Esophagus (tissue), 2 donors: Measurements from ENCODE around the gene ZPR1. TPM values are rescaled to one million over a fixed set of nuclear protein-coding genes. Genes with fewer than 3 reads are reported as not detected.

Experiments
- H3K27ac ChIP-seq, 2 donors: one replicate each; pipeline ENCODE4 v1.5.1; 2013; ENCODE audit warnings: low read depth in 2 of 2, mild to moderate bottlenecking in 2 of 2, inconsistent platforms in 1 of 2, low read length in 1 of 2, moderate library complexity in 1 of 2
- H3K27me3 ChIP-seq, 2 donors: one replicate each; pipeline ENCODE4 v1.6.1; 2013; ENCODE audit warnings: low read length in 2 of 2, control low read depth in 1 of 2, mild to moderate bottlenecking in 1 of 2; ENCODE audit not compliant: insufficient read depth in 2 of 2, control insufficient read depth in 1 of 2
- H3K36me3 ChIP-seq, 2 donors: one replicate each; pipeline ENCODE4 v1.6.1; 2013; ENCODE audit warnings: low read length in 1 of 2; ENCODE audit not compliant: control insufficient read depth in 2 of 2, insufficient read depth in 2 of 2
- H3K4me1 ChIP-seq, 2 donors: one replicate each; pipeline ENCODE4 v1.6.1; 2013; ENCODE audit warnings: low read length in 1 of 2; ENCODE audit not compliant: control insufficient read depth in 2 of 2, insufficient read depth in 2 of 2
- H3K4me3 ChIP-seq, 2 donors: one replicate each; pipeline ENCODE4 v1.5.1; 2013; ENCODE audit warnings: low read length in 2 of 2, mild to moderate bottlenecking in 2 of 2, low read depth in 1 of 2, moderate library complexity in 1 of 2
- H3K9me3 ChIP-seq, 2 donors: one replicate each; pipeline ENCODE4 v1.6.1; 2013; ENCODE audit warnings: mild to moderate bottlenecking in 2 of 2, low read depth in 1 of 2, low read length in 1 of 2, moderate library complexity in 1 of 2; ENCODE audit not compliant: control insufficient read depth in 2 of 2, insufficient read depth in 1 of 2
- WGBS, 2 donors: extraction: QIAGEN DNeasy Blood & Tissue Kit; methylation state at CpG; one replicate each; pipeline ENCODE4 v1.1.7; 2013; 5-methylcytosine and 5-hydroxymethylcytosine counted together
- polyA plus RNA-seq, 2 donors: library from polyadenylated mRNA; stranded (reverse); fragments of 200-250 nt; gene quantifications; one replicate each; pipeline ENCODE4 v1.2.3, GENCODE V29; 2013
- donor health status: healthy with polysubstance abuse.
- donor health status: Bipolar disorder and iron deficiency.

The ZPR1 gene
- polyA plus RNA-seq, 2 donors: 9.9 to 24.4 TPM

GRCh38 chr11:116786966-116787365 lies 857 bp downstream of the ZPR1 start:
- Histone ChIP-seq H3K4me3 (peak overlapping the region; percentile 88 to 97), H3K27me3 (no peaks in the 10 kb centered on the region), H3K9me3 (no peaks in the 10 kb centered on the region), H3K27ac (no peak overlapping the region), H3K4me1 (peaks cover 6 to 12% of the 10 kb centered on the region in 2 donors), H3K36me3 (peaks cover 31 to 32% of the 10 kb centered on the region in 2 donors)
- WGBS, 2 donors: 58 to 62% methylated on average over 5 of the region's 5 CpGs

DNA sequence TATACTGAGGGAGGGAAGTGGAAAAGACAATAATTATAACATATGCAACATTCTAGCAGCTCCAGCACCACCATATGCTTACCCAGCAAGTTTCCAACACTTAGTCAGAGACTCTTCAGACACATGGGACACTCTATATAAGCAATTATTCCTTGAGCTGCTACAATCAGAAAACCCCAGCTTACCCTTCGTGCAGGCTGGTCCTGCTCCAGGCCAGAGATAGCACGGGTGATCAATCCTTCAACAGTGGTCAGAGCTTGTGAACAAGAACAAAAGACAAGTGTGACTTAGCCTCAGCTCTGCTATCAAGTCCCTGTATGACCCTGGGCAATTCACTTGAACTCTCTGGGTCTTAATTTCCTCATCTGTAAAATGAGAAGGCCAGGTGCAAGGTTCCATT lies 1.5 kb downstream of the ZPR1 start:
- Histone ChIP-seq H3K36me3 (peaks cover 31 to 33% of the 10 kb centered on the region in 2 donors), H3K9me3 (no peaks in the 10 kb centered on the region), H3K4me3 (no peak overlapping the region), H3K27ac (no peak overlapping the region), H3K4me1 (peaks cover 6 to 7% of the 10 kb centered on the region in 2 donors), H3K27me3 (no peaks in the 10 kb centered on the region)
- WGBS, 2 donors: 84 to 85% methylated on average over 2 of the region's 2 CpGs

GRCh38 chr11:116782728-116783127 lies 5.1 kb downstream of the ZPR1 start:
- Histone ChIP-seq H3K27me3 (no peaks in the 10 kb centered on the region), H3K27ac (no peak overlapping the region), H3K9me3 (no peaks in the 10 kb centered on the region), H3K4me1 (peaks cover 3% of the 10 kb centered on the region in 2 donors), H3K4me3 (no peak overlapping the region), H3K36me3 (peaks cover 38 to 44% of the 10 kb centered on the region in 2 donors)
- 72 to 81% methylated on average over 4 of the region's 4 CpGs for whole genome bisulfite sequencing, 2 donors

- 95 to 97% methylated on average over 4 of the region's 4 CpGs for WGBS, 2 donors
- Histone ChIP-seq H3K36me3 (peaks cover 18 to 32% of the 10 kb centered on the region in 2 donors), H3K27me3 (no peaks in the 10 kb centered on the region), H3K4me1 (no peaks in the 10 kb centered on the region), H3K4me3 (no peak overlapping the region), H3K27ac (no peak overlapping the region), H3K9me3 (no peaks in the 10 kb centered on the region)
These were observed 9.3 kb downstream of the ZPR1 start for GRCh38 chr11:116778556-116778955.

DNA sequence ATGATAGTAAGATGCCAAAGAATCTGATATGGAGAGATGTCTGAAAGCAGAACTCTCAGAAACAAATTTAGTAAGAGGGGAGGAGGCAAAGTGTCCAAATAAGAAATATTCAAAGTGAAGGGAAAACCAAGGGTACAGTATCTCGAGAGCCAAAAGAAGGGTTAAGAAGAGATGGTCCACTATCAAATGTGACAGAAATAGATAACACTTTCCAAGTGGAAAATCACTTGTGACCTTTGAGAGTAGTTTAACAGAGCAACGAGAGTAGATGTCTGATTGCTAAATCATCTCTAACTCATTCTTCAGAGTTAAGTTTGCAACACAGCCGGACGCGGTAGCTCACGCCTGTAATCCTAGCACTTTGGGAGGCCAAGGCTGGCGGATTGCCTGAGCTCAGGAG lies 10.8 kb downstream of the ZPR1 start:
- Histone ChIP-seq H3K27ac (no peak overlapping the region), H3K4me3 (no peak overlapping the region), H3K36me3 (peaks cover 9 to 20% of the 10 kb centered on the region in 2 donors), H3K9me3 (no peaks in the 10 kb centered on the region), H3K27me3 (no peaks in the 10 kb centered on the region), H3K4me1 (no peaks in the 10 kb centered on the region)
- 79 to 89% methylated on average over 7 of the region's 7 CpGs for WGBS, 2 donors

GRCh38 chr11:116776522-116776984 lies 11.3 kb downstream of the ZPR1 start:
- no peaks in the 10 kb centered on the region for H3K9me3 ChIP-seq
- no peaks in the 10 kb centered on the region for H3K27me3 ChIP-seq
- H3K4me1 ChIP-seq: peaks cover 0 to 3% of the 10 kb centered on the region in 2 donors
- no peak overlapping the region for H3K4me3 ChIP-seq
- H3K36me3 ChIP-seq: peaks cover 9 to 19% of the 10 kb centered on the region in 2 donors
- H3K27ac ChIP-seq: no peak overlapping the region

- Histone ChIP-seq H3K4me3 (no peak overlapping the region), H3K27me3 (no peaks in the 10 kb centered on the region), H3K4me1 (peaks cover 0 to 5% of the 10 kb centered on the region in 2 donors), H3K9me3 (no peaks in the 10 kb centered on the region), H3K27ac (no peak overlapping the region), H3K36me3 (peaks cover 9 to 19% of the 10 kb centered on the region in 2 donors)
- WGBS, 2 donors: 85 to 95% methylated on average over 5 of the region's 5 CpGs
These were observed 11.8 kb downstream of the ZPR1 start for GRCh38 chr11:116775975-116776374.

- Histone ChIP-seq H3K4me1 (peaks cover 0 to 5% of the 10 kb centered on the region in 2 donors), H3K27me3 (no peaks in the 10 kb centered on the region), H3K9me3 (no peaks in the 10 kb centered on the region), H3K4me3 (no peak overlapping the region), H3K36me3 (peaks cover 9 to 14% of the 10 kb centered on the region in 2 donors), H3K27ac (no peak overlapping the region)
- 86 to 89% methylated on average over 5 of the region's 5 CpGs for WGBS, 2 donors
These were observed 13.2 kb downstream of the ZPR1 start for GRCh38 chr11:116774661-116775060.

- Histone ChIP-seq H3K36me3 (peaks cover 3 to 11% of the 10 kb centered on the region in 2 donors), H3K27me3 (no peaks in the 10 kb centered on the region), H3K4me3 (peak overlapping the region; percentile 84 to 91), H3K9me3 (no peaks in the 10 kb centered on the region), H3K4me1 (peaks cover 0 to 5% of the 10 kb centered on the region in 2 donors), H3K27ac (peak overlapping the region; percentile 94 to 95)
- WGBS, 2 donors: 4 to 5% methylated on average over 25 of the region's 25 CpGs
These were observed 14.4 kb downstream of the ZPR1 start for GRCh38 chr11:116773203-116774097.
